ENCODE measurements around the gene TENT5A.

DNA sequence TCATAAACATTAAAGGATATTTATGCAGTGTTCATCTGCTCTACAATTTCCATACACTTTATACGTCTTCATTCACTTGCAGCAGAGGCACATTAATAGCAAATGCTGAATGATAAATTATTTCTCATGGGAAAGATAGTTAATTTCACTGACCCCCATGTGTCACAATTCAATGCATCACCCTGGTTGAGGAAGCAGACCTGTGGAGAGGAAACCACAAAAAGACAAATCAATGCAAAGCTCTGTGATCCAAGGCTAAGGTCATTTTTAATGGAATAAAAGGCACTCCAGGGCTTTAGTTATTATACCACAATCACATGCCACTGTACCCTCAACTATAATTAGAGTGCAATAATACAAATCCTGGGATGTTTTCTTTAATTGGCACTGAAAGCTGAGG is 40.3 kb upstream of the TENT5A start:
- no peak for TF ChIP-seq POLR2A (IDR thresholded peaks at IDR 0.05)
- TF ChIP-seq, protein P1, sequence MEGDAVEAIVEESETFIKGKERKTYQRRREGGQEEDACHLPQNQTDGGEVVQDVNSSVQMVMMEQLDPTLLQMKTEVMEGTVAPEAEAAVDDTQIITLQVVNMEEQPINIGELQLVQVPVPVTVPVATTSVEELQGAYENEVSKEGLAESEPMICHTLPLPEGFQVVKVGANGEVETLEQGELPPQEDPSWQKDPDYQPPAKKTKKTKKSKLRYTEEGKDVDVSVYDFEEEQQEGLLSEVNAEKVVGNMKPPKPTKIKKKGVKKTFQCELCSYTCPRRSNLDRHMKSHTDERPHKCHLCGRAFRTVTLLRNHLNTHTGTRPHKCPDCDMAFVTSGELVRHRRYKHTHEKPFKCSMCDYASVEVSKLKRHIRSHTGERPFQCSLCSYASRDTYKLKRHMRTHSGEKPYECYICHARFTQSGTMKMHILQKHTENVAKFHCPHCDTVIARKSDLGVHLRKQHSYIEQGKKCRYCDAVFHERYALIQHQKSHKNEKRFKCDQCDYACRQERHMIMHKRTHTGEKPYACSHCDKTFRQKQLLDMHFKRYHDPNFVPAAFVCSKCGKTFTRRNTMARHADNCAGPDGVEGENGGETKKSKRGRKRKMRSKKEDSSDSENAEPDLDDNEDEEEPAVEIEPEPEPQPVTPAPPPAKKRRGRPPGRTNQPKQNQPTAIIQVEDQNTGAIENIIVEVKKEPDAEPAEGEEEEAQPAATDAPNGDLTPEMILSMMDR (IDR thresholded peaks at IDR 0.05) = no peak

Data from uterus (tissue), 2 donors.